ENCODE data around the gene TTYH1. TPM values are rescaled to one million over a fixed set of nuclear protein-coding genes. Genes with fewer than 3 reads are reported as not detected.
"Not testable (repeated sequence)": the region's sequence is repeated elsewhere in the genome, so short reads cannot be mapped to it uniquely, and the experiment has no call there.

The TTYH1 gene
- total RNA-seq, 6 experiments from 2014 or later = 0.30 to 0.93 (median 0.35) TPM; not detected in 1

GRCh38 chr19:54380897-54381296 is 34.4 kb upstream of the TTYH1 start:
- TF ChIP-seq CTCF (IDR thresholded peaks at IDR 0.05) (no peak), POLR2A (IDR thresholded peaks at IDR 0.05) (no peak)
- WGBS (ENCODE audit: insufficient coverage, low coverage, low lambda C conversion rate, missing lambda C conversion rate) = 38% methylated on average over 2 of the region's 2 CpGs
- intact Hi-C loops (cut with DNase I) = no loop called here
- Histone ChIP-seq H3K36me3 (no peaks in the 10 kb centered on the region), H3K27me3 (no peaks in the 10 kb centered on the region), H3K4me3 (no peak overlapping the region), H3K27ac (no peak overlapping the region), H3K9me3 (no peaks in the 10 kb centered on the region), H3K4me1 (no peaks in the 10 kb centered on the region)
- DNase-seq = no peak
- no peak for ATAC-seq

GRCh38 chr19:54382041-54382440 is 33.2 kb upstream of the TTYH1 start:
- H3K4me3 ChIP-seq; ATAC-seq; DNase-seq; H3K4me1 ChIP-seq; H3K9me3 ChIP-seq; H3K36me3 ChIP-seq; intact Hi-C loops (cut with DNase I); H3K27me3 ChIP-seq; H3K27ac ChIP-seq: not testable (repeated sequence)
- WGBS (ENCODE audit: insufficient coverage, low coverage, low lambda C conversion rate, missing lambda C conversion rate) = 57% methylated on average over 12 of the region's 13 CpGs

GRCh38 chr19:54383330-54383729 is 31.9 kb upstream of the TTYH1 start:
- 39% methylated on average over 4 of the region's 4 CpGs for WGBS (ENCODE audit: insufficient coverage, low coverage, low lambda C conversion rate, missing lambda C conversion rate)
- H3K9me3 ChIP-seq = no peaks in the 10 kb centered on the region
- ATAC-seq = no peak

GRCh38 chr19:54387991-54388801 is 27.1 kb upstream of the TTYH1 start:
- Histone ChIP-seq H3K4me3 (peak overlapping the region in 2 of 3 donors; percentile 2 to 32), H3K9me3 (no peaks in the 10 kb centered on the region), H3K27me3 (peaks cover 0 to 5% of the 10 kb centered on the region in 2 donors), H3K27ac (peak overlapping the region in 1 of 3 donors; percentile 22), H3K4me1 (no peaks in the 10 kb centered on the region), H3K36me3 (no peaks in the 10 kb centered on the region)
- TF ChIP-seq POLR2A (IDR thresholded peaks at IDR 0.05) = no peak
- no peak for TF ChIP-seq CTCF (IDR thresholded peaks at IDR 0.05)
- intact Hi-C loops (cut with DNase I) = no loop called here
- WGBS (ENCODE audit: insufficient coverage, low coverage, low lambda C conversion rate, missing lambda C conversion rate) = 3% methylated on average over 31 of the region's 36 CpGs
- DNase-seq (no peak), ATAC-seq (peak; percentile 28 to 61 (median 32))

More at GRCh38 chr19:54383330-54383729, 31.9 kb upstream of the TTYH1 start:
- no peaks in the 10 kb centered on the region for H3K27me3 ChIP-seq
- H3K4me3 ChIP-seq = no peak overlapping the region
- H3K4me1 ChIP-seq = no peaks in the 10 kb centered on the region
- intact Hi-C loops (cut with DNase I) = no loop called here
- DNase-seq = no peak
- TF ChIP-seq CTCF (IDR thresholded peaks at IDR 0.05) (no peak), POLR2A (IDR thresholded peaks at IDR 0.05) (no peak)
- H3K36me3 ChIP-seq = no peaks in the 10 kb centered on the region
- H3K27ac ChIP-seq = no peak overlapping the region

- TF ChIP-seq CTCF (IDR thresholded peaks at IDR 0.05) = no peak
- no peak for TF ChIP-seq POLR2A (IDR thresholded peaks at IDR 0.05)
- no peak for DNase-seq
- 25% methylated on average over 4 of the region's 9 CpGs for WGBS (ENCODE audit: insufficient coverage, low coverage, low lambda C conversion rate, missing lambda C conversion rate)
- no peaks in the 10 kb centered on the region for H3K36me3 ChIP-seq
- H3K4me1 ChIP-seq = no peaks in the 10 kb centered on the region
- peak overlapping the region in 1 of 3 donors; percentile 22 for H3K27ac ChIP-seq
- ATAC-seq = no peak
- no peaks in the 10 kb centered on the region for H3K9me3 ChIP-seq
- H3K4me3 ChIP-seq = peak overlapping the region in 1 of 3 donors; percentile 32
- intact Hi-C loops (cut with DNase I) = no loop called here
- H3K27me3 ChIP-seq = peaks cover 0 to 5% of the 10 kb centered on the region in 2 donors
Observed at GRCh38 chr19:54388802-54389139, 26.5 kb upstream of the TTYH1 start.
